ENCODE results near the gene TBC1D1.

DNA sequence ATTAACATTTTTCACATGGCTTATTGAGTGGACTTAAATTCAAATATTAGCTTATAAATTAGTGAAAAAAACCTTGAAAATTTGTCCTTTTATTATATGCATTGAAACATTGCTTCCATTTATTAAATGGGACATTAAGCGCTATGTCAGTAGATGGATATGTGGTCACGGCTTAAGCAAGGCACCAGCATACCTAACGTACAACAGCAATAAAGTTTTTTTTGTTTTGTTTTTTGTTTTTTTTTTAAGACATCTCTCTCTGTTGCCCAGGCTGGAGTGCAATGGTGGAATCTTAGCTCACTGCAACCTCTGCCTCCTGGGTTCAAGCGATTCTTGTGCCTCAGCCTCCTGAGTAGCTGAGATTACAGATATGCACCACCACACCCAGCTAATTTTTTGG lies 32.8 kb upstream of the TBC1D1 start:
- TF ChIP-seq, protein P1, sequence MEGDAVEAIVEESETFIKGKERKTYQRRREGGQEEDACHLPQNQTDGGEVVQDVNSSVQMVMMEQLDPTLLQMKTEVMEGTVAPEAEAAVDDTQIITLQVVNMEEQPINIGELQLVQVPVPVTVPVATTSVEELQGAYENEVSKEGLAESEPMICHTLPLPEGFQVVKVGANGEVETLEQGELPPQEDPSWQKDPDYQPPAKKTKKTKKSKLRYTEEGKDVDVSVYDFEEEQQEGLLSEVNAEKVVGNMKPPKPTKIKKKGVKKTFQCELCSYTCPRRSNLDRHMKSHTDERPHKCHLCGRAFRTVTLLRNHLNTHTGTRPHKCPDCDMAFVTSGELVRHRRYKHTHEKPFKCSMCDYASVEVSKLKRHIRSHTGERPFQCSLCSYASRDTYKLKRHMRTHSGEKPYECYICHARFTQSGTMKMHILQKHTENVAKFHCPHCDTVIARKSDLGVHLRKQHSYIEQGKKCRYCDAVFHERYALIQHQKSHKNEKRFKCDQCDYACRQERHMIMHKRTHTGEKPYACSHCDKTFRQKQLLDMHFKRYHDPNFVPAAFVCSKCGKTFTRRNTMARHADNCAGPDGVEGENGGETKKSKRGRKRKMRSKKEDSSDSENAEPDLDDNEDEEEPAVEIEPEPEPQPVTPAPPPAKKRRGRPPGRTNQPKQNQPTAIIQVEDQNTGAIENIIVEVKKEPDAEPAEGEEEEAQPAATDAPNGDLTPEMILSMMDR (IDR thresholded peaks at IDR 0.05; ENCODE audit: low read length), result no peak
- no peak for TF ChIP-seq EZH2 (IDR thresholded peaks at IDR 0.05; ENCODE audit: borderline replicate concordance, low read length)
